Measurements from ENCODE around the gene SEZ6L2.
"Not testable (repeated sequence)": the region's sequence is repeated elsewhere in the genome, so short reads cannot be mapped to it uniquely, and the experiment has no call there.

SEZ6L2 gene

GRCh38 chr16:29896841-29897240 lies 2.5 kb downstream of the SEZ6L2 start:
- H3K27ac ChIP-seq = no peak overlapping the region
- no peak for TF ChIP-seq CTCF (IDR thresholded peaks at IDR 0.05)
- TF ChIP-seq ZFX (IDR thresholded peaks at IDR 0.05; ENCODE audit: borderline replicate concordance) = no peak

GRCh38 chr16:29894352-29894751 lies 5.0 kb downstream of the SEZ6L2 start:
- TF ChIP-seq CTCF (IDR thresholded peaks at IDR 0.05) (no peak), ZFX (IDR thresholded peaks at IDR 0.05; ENCODE audit: borderline replicate concordance) (no peak)
- no peak overlapping the region for H3K27ac ChIP-seq

GRCh38 chr16:29893553-29893952 lies 5.8 kb downstream of the SEZ6L2 start:
- no peak for TF ChIP-seq CTCF (IDR thresholded peaks at IDR 0.05)
- no peak for TF ChIP-seq ZFX (IDR thresholded peaks at IDR 0.05; ENCODE audit: borderline replicate concordance)
- H3K27ac ChIP-seq = no peak overlapping the region

- no peak overlapping the region for H3K27ac ChIP-seq
- no peak for TF ChIP-seq ZFX (IDR thresholded peaks at IDR 0.05; ENCODE audit: borderline replicate concordance)
- no peak for TF ChIP-seq CTCF (IDR thresholded peaks at IDR 0.05)
These were observed 6.9 kb downstream of the SEZ6L2 start for GRCh38 chr16:29892458-29892813.

- H3K27ac ChIP-seq = no peak overlapping the region
- no peak for TF ChIP-seq ZFX (IDR thresholded peaks at IDR 0.05; ENCODE audit: borderline replicate concordance)
- no peak for TF ChIP-seq CTCF (IDR thresholded peaks at IDR 0.05)
These were observed 7.6 kb downstream of the SEZ6L2 start for GRCh38 chr16:29891525-29892457.

GRCh38 chr16:29889372-29889771 lies 10.0 kb downstream of the SEZ6L2 start:
- not testable (repeated sequence) for H3K27ac ChIP-seq

- H3K27ac ChIP-seq = no peak overlapping the region
- TF ChIP-seq ZFX (IDR thresholded peaks at IDR 0.05; ENCODE audit: borderline replicate concordance) = no peak
- TF ChIP-seq CTCF (IDR thresholded peaks at IDR 0.05) = no peak
These were observed 15.4 kb downstream of the SEZ6L2 start for GRCh38 chr16:29883987-29884386.
